NB4 (cell line): ENCODE data around the gene TEX14.

Source experiments
- DNase-seq: peaks from one replicate; pipeline ENCODE4 v3.0.0; 2010; ENCODE audit warnings: low read depth
- H3K4me3 ChIP-seq: one replicate; pipeline ENCODE4 v1.5.1; 2011; ENCODE audit warnings: mild to moderate bottlenecking, low read depth, low read length, moderate library complexity
- CTCF ChIP-seq: IDR thresholded peaks from one replicate; pipeline ENCODE4 v1.5.1; 2012; ENCODE audit warnings: low read depth, low read length
- MAX ChIP-seq: IDR thresholded peaks from 2 replicates; pipeline ENCODE4 v1.6.1; 2011; ENCODE audit warnings: low read depth, low read length
- MYC ChIP-seq: IDR thresholded peaks from 2 replicates; pipeline ENCODE4 v1.6.1; 2011; ENCODE audit warnings: low read depth, low read length
- POLR2A ChIP-seq: IDR thresholded peaks from 2 replicates; pipeline ENCODE4 v1.6.1; 2011; ENCODE audit warnings: mild to moderate bottlenecking; ENCODE audit not compliant: insufficient read length; ENCODE audit errors: extremely low read depth

Gene TEX14

DNA sequence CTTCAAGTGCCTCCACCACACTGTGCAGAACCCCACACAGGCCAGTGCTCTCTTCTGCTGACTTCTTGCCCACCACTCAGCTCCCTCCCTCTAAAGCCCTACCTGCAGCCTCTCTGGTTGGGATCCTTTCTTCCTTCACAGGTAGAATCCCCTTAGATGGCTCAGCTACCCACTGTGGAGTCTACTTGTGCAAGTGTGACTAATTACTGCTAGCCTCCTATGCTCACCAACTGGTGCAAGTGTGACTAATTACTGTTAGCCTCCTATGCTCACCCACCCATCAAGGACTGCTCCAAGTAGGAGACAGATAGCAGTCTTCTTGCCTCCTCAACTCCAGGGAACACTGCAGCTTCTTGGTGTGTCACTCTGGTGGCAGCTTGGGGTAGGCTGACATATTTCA lies 43.6 kb downstream of the TEX14 start:
- no peak for TF ChIP-seq MAX
- TF ChIP-seq POLR2A, result no peak
- TF ChIP-seq MYC, result no peak
- TF ChIP-seq CTCF, result no peak
- DNase-seq, result no peak
- H3K4me3 ChIP-seq, result no peak overlapping the region

DNA sequence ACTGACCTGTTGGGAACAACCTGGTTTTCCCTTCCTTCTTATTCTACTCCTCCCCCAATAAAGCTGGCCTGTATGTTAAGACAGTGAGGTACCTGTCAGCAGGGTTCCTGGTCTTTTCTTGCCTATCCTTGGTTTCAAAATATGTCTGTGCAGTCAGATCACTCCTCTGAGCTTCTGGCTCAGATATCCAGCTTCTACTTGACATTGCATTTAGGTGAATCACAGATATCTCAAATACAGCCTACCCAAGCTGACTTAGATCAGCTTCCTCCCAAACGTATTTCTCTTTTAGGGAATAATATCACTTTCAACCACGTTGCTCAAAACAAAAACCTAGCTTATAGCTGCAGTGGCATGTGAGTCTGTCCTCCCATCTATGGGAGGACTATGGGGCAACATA lies 48.7 kb downstream of the TEX14 start:
- DNase-seq, result no peak
- no peak for TF ChIP-seq CTCF
- no peak for TF ChIP-seq MYC
- TF ChIP-seq POLR2A, result no peak
- no peak for TF ChIP-seq MAX
- H3K4me3 ChIP-seq, result no peak overlapping the region

- H3K4me3 ChIP-seq, result no peak overlapping the region
- DNase-seq, result no peak
- TF ChIP-seq POLR2A, result no peak
- TF ChIP-seq MYC, result no peak
- TF ChIP-seq CTCF, result no peak
- TF ChIP-seq MAX, result no peak
Measured at GRCh38 chr17:58641887-58642311, 49.9 kb downstream of the TEX14 start.

DNA sequence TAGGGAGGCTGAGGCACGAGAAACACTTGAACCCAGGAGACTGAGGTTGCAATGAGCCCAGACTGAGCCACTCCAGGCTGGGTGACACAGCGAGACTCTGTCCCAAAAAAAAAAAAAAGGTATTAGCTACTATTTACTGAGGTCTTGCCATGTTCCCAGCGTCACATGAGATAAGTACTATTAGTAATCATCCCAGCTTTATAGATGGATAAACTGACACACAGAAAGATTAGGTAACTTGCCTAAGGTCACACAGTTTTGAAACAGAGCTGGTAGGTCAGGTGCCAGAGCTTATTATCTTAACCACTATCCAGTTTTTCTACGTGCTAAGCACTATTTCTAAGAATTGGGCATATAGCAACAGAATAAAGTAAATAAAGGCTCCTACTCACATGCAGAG lies 51.6 kb downstream of the TEX14 start:
- no peak for DNase-seq
- TF ChIP-seq POLR2A (no peak), MAX (no peak), CTCF (no peak), MYC (no peak)
- H3K4me3 ChIP-seq, result no peak overlapping the region

- H3K4me3 ChIP-seq, result no peak overlapping the region
- DNase-seq, result no peak
- no peak for TF ChIP-seq MYC
- no peak for TF ChIP-seq POLR2A
- no peak for TF ChIP-seq CTCF
- TF ChIP-seq MAX, result no peak
Measured at GRCh38 chr17:58639681-58640080, 52.2 kb downstream of the TEX14 start.
